ENCODE results near the gene TIAL1.

- no peak for TF ChIP-seq MAX (IDR thresholded peaks at IDR 0.05)
- no peak for TF ChIP-seq CEBPB (IDR thresholded peaks at IDR 0.05)
- TF ChIP-seq REST (IDR thresholded peaks at IDR 0.05; ENCODE audit: low read depth) = no peak
- TF ChIP-seq TEAD4 (IDR thresholded peaks at IDR 0.05) = no peak
Measured at GRCh38 chr10:119588071-119588470, 8.7 kb downstream of the TIAL1 start.

Measured in Ishikawa (cell line).